ENCODE results near the gene AMER3.

The AMER3 gene

GRCh38 chr2:130785466-130786055 lies 30.2 kb downstream of the AMER3 start:
- TF ChIP-seq CTCF (IDR thresholded peaks at IDR 0.05; ENCODE audit: low read length, missing control alignments), result no peak
- DNase-seq (ENCODE audit: low read depth), result no peak
- H3K4me3 ChIP-seq (replicated peaks; ENCODE audit: low read depth, low read length), result no peak overlapping the region

DNA sequence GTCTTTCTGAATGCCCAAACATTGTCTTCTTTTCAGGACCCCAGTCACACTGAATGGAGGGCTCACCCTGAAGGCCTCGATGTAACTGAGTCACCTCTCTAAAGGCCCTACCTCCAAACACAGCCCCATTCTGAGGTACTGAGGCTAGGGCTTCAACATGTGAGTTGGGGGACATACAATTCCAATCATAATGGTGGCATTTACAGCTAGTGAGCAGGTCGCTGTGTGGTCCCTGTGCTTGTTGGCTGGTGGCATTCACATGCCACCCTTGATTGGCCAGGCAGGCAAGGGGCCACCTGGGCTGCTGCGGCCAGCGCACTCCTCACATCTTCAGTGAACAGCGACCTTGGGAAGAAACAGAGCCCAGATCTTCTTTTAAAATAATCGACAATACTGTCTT lies 30.7 kb downstream of the AMER3 start:
- DNase-seq (ENCODE audit: low read depth), result no peak
- no peak overlapping the region for H3K4me3 ChIP-seq (replicated peaks; ENCODE audit: low read depth, low read length)
- no peak for TF ChIP-seq CTCF (IDR thresholded peaks at IDR 0.05; ENCODE audit: low read length, missing control alignments)

DNA sequence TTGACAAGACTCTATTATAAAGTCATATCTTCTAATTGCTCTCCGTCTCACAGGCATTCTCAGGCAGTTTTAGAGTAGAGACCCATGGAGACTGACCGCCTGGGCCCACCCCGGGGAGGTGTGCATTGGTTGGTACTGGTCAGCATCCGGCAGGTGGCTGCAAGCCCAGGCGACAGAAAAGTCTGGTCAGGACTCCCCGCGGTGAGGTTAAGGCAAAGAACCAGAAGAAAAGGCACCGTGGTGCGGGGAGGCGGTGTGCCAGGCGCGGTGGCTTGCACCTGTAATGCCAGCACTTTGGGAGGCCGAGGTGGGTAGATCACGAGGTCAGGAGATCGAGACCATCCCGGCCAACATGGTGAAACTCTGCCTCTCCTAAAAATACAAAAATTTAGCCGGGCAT lies 32.5 kb downstream of the AMER3 start:
- no peak for DNase-seq (ENCODE audit: low read depth)
- no peak for TF ChIP-seq CTCF (IDR thresholded peaks at IDR 0.05; ENCODE audit: low read length, missing control alignments)
- H3K4me3 ChIP-seq (replicated peaks; ENCODE audit: low read depth, low read length), result no peak overlapping the region

GRCh38 chr2:130790312-130790711 lies 35.0 kb downstream of the AMER3 start:
- TF ChIP-seq CTCF (IDR thresholded peaks at IDR 0.05; ENCODE audit: low read length, missing control alignments), result no peak
- no peak overlapping the region for H3K4me3 ChIP-seq (replicated peaks; ENCODE audit: low read depth, low read length)
- DNase-seq (ENCODE audit: low read depth), result no peak

DNA sequence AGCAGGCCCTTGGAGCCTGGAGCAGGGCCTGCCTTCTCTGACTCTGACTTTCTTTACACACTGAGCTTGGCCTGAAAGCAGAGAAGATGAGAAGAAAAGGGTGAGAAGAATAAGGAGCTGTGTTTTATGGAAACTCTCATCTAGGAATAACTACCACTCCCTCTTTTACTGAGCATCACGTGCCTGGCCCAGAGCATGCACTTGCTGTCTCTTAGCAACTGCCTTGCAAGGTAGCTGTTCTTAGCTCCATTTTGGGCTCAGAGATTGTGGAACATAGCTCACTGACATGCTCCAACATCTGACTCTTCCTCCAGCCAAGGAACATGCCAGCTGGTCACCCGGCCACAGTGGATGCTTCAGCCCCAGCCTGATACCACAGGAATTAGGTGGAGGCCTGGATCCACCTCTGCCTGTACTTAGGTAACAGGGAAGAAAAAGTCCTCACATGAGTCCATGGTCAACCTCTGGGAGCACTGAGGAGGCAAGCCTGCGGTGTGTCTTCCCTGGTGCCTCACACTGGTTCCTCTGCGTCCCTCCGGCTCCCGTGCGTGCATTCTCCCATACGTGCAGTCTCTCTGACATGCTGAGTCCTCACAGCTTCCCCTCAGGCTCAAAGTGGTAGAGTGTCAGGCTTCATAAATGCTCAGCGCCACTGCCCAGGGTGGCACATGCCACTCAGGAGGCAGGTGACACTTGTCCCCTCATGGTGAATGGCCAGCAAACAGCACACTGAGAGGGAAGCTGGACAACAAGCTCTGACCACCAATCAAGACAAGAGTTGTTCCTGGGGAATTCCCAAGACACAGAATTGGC lies 35.7 kb downstream of the AMER3 start:
- TF ChIP-seq CTCF (IDR thresholded peaks at IDR 0.05; ENCODE audit: low read length, missing control alignments), result no peak
- DNase-seq (ENCODE audit: low read depth), result no peak
- H3K4me3 ChIP-seq (replicated peaks; ENCODE audit: low read depth, low read length), result no peak overlapping the region

DNA sequence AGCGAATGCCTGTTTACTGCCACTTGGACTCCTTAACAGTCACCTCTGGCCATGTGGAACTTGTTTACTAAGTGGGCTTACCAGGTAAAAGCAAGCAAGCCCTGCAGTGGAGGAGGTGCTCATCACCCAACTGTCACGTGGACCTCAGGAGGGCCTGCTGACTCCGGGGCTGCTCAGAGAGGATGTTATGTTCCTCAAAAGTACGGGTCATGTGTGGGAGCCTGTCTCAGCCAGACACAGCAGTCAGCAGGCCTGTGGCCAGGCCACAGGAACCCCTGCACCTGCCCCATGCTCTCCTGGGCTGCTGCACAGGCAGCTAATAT lies 36.2 kb downstream of the AMER3 start:
- DNase-seq (ENCODE audit: low read depth), result no peak
- no peak overlapping the region for H3K4me3 ChIP-seq (replicated peaks; ENCODE audit: low read depth, low read length)
- no peak for TF ChIP-seq CTCF (IDR thresholded peaks at IDR 0.05; ENCODE audit: low read length, missing control alignments)

DNA sequence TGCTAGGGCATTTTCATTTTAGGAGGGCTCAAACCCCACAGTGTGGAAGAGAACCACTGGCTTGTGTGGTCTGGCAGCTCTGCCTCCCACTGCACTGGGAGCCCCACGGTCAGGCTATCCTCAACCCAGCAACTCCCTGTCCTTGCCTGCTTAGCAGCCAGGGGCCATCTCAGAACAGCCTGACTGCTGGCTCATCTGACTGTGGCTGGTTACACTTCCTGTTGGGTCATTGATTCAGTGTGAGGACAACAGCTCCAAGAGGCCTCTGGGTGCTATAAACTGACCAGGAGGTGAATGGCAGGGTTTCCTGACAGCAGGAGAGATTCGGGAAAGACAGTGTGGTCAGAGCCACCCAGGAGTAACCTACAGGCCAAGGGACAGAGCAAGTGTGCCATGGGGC lies 40.1 kb downstream of the AMER3 start:
- DNase-seq (ENCODE audit: low read depth), result no peak
- no peak for TF ChIP-seq CTCF (IDR thresholded peaks at IDR 0.05; ENCODE audit: low read length, missing control alignments)
- no peak overlapping the region for H3K4me3 ChIP-seq (replicated peaks; ENCODE audit: low read depth, low read length)

Data from fibroblast of pulmonary artery (primary cell).